HG03175 (cell line): Measurements from ENCODE around the gene PDIA6.
"Not testable (repeated sequence)": the region's sequence is repeated elsewhere in the genome, so short reads cannot be mapped to it uniquely, and the experiment has no call there.

Experiments
- ATAC-seq: cut with Tn5 transposase; IDR thresholded peaks from one replicate; pipeline ENCODE4 v1.9.1; 2021; ENCODE audit warnings: mild to moderate bottlenecking, moderate library complexity; ENCODE audit not compliant: unreplicated experiment

Gene PDIA6

DNA sequence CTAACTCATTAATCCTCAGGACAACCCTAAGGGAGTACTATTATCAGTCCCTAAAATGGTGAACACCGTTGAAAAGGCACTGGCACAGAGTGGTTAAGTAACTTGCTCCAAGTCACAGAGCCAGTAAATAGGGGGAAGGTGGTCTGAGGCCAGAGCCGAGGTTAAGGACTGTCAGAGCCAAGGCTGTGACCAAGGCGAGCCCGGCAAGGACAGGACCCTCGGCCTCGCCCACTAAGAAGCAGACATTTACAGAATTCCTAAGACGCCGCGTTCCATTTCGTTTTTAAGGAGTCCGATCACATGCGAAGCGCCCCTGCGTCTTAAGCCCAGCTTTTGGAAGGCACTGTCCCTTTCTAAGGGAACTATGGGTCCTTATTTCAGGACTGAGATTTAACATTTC, 1.1 kb downstream of the PDIA6 start:
- ATAC-seq, result no peak

DNA sequence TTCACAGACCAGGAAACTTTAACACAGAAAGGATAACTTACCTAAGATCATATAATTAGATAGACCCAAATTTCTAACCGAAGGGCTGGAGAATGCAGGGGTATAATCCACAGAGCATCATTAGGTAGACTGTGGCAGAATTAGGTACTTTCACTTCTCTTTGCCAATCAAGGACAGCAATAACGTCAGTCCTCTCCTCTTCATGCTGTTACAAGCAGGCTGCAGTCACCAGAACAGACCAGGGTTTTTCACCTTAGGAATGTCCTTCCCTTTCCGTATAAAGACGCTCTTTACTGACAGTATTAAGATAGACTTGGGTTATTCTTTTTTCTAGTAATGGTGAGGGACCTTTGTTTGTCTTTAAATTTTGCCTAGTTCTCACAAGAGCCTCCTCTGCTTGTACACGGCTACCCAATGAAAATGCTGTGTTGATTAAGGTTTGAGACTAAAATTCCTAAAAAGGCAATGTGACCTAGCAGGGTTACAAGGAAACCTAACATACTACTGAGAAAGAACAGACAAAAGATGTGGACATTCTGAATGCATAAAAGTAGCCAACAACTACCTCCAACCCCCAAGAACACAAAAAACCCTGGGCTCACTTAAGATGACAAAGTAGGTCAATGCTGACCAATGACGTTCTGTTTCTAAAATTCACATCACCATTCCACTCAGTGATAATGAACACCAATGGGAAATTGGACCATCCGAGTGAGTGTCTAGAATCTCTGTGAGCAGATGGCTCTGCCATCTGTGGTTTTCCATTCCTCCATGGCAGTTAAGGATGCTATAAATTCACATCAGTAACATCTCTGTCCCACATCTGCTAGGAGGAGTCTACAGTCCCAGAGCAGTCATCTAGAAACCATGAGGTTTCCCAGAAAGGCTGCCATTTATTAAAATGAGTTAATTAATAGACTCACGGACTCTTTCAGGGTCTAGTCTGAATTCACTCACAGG, 2.1 kb downstream of the PDIA6 start:
- peak; percentile 32 for ATAC-seq

DNA sequence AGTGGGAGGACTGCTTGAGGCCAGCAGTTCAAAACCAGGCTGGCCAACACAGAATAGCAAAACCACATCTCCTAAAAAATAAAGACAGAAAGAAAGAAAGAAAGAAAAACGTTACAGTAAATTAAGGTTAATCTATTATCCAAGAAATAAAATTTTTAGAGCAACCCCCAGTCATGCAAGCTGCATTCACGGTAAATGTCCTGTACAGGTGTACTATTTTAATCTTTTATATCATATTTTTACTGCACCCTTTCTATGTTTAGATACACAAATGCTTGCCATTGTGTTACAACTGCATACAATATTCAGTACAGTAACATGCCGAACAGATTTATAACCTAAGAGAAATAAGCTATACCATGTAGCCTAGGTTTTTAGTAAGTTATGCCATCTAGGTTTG, 6.0 kb downstream of the PDIA6 start:
- ATAC-seq, result no peak

DNA sequence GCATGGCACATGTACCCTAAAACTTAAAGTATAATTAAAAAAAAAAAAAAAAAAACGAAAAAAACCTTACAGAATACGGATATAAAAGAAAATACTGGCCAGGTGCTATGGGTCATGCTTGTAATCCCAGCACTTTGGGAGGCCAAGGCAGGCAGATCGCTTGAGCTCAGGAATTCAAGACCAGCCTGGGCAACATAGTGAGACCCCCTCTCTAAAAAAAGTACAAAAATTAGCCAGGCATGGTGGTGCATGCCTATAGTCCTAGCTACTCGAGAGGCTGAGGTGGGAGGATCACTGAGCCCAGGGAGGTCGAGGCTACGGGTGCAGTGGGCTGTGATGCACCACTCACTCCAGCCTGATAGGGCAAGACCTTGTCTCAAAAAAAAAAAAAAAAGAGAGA, 6.6 kb downstream of the PDIA6 start:
- not testable (repeated sequence) for ATAC-seq

GRCh38 chr2:10802657-10803056, 9.9 kb downstream of the PDIA6 start:
- no peak for ATAC-seq

- ATAC-seq, result no peak
These were observed 12.4 kb downstream of the PDIA6 start for GRCh38 chr2:10800163-10800562.

- ATAC-seq, result no peak
These were observed 13.8 kb downstream of the PDIA6 start for GRCh38 chr2:10798783-10799182.

DNA sequence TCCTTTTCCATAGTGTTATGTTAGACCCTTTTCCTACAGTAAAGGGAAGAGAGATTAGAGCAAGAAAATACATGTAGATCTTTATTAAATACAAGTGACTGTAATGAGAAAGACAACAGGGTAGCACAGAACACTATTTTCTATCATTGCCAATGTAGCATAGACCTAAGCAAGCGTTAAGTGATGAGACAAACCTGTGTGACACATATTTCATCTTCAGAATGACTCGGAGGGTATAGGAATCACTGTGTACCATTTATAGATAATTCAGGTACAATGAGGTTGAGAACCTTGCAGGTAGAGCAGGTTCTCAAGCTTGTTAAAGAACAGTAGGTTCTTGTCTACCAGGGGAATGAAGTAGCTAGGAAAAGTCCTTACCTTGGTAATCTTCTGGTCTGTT, 15.9 kb downstream of the PDIA6 start:
- ATAC-seq, result no peak

DNA sequence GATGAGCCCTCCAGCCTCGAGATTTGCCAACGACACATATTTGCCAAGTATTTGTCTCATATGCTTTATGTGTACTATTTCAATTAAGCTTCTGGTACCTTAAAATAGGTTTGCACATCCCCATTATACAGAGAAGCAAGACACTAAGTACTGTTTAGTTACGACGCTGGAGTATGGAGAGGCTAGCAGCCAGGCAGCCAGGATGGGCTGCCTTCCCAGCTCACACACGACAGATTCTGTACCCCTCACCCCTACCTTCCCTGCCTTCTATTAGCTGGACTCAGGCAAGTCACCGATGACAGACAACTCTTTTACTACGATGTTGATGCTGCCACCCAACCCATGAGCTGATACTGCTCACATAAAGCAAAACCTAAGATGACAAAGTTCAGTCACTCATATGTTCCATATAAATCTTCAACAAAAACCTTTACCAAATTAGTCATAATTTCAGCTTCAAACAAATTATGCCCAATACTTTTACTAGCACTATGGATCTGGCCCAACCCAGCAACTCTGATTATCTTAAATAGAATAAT, 17.0 kb downstream of the PDIA6 start:
- ATAC-seq, result no peak

GRCh38 chr2:10794876-10795275, 17.7 kb downstream of the PDIA6 start:
- ATAC-seq, result no peak

DNA sequence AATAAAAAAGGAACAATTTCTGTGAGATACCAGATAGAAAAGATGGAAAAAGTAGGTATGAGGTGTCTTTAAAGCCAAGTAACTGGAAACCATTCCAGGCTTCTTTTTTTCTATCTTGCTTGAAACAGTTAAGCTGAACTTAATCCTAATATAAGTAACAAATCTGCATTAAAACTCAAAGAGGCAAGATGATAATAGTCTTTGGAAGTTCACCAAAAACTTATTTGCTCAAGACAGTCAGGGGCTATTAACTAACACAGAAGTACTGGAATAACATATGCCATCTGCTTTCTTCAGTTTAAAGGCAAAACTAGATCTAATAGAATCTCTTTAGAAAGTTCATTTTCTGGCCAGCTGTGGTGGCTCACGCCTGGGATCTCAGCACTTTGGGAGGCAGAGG, 18.8 kb downstream of the PDIA6 start:
- no peak for ATAC-seq

DNA sequence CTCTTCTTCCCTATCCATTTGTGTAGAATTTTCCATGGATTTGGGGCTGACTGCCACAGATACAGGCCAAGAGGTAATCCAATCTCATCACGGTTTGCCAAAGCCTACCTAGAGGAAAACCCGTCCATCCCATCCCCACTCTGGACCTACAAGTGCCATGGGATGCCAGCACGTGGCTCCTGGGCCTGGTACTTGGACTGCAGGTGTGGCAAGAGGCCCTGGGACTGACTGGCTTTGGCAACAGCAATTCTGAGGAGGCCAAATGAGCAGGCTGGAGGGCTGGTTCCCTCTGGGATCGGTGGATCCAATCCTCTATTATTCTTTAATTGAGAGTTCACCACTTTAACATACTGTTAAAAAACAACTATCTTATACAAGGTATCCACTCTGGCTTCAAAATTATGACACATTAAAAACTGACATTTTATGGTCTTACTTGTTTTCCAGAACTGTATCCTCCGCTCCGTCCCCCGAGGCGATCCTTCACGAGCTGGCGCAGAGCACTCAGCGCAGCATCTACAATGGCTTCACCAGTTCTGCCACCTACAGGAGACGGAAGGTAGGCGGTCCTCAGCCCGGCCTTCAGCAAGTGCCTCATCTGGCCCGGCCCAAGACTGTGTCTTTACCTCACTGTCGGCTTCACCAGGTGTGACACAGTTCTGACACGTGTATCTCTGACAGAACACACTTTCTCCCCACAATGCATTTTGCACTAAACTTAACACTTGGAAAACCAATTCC, 19.8 kb downstream of the PDIA6 start:
- no peak for ATAC-seq

GRCh38 chr2:10792001-10792634, 20.5 kb downstream of the PDIA6 start:
- no peak for ATAC-seq

DNA sequence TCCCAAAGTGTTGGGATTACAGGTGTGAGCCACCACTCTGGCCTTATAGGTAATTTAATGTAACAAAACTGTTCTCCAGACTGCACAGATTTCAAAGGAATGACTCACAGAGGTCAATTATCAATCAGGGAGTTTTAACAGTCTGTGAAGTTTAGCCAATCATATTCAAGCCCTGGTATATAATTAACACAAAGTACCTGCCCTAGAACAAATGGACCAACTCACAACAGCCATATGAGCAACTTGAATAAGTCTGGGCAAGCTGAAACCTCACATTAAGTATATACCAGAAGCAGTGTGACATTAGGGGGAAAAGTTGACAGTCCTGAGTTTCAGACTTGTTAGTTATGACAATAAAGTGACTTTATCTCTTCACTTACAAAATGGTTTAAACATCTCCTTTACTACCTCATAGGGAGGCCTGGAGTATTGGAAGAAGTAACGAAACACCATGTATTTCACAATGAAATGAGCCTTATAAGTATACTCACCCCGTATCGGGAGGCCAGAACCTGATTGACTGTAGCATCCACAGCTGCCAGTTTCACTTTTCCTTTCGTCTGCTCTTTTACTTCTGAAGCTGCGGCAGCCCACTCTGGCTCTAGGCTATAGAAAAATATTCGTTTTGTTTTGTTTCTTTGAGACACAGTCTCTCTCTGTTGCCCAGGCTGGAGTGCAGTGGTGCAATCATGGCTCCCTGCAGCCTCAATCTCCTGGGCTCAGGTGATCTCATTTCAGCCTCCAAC, 22.2 kb downstream of the PDIA6 start:
- peak; percentile 89 for ATAC-seq

GRCh38 chr2:10788855-10789254, 23.7 kb downstream of the PDIA6 start:
- no peak for ATAC-seq

DNA sequence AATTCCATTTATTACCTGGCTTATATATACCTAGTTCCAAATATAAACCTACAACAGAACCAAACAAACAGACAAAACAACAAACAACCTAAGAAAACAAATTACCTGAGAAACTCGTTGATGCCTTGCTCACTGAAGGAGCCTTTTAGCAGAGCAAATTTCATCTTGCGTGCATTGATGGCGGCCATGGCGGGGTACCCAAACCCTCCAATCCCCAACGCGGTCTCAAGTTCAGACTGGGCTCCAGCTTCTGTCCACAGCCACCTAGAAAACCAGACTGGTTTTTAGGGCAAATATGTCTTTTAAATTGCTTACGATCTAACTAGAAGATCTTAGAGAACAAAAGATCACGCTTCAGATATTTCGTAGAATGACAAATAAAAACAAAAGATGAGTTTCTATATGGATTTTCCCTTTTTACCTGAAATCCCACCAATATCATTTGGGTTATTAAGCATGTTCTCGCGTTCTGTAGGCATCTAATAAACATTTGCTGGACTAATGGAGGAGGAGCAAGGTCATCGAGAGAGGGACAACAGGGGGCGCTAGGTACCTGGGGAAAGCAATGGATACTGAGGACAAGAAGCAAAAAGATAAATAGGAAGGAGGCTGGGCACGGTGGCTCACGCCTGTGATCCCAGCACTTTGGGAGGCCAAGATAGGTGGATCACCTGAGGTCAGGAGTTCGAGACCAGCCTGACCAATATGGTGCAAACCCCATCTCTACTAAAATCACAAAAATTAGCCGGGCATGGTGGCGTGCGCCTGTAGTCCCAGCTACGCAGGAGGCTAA, 25.2 kb downstream of the PDIA6 start:
- no peak for ATAC-seq

DNA sequence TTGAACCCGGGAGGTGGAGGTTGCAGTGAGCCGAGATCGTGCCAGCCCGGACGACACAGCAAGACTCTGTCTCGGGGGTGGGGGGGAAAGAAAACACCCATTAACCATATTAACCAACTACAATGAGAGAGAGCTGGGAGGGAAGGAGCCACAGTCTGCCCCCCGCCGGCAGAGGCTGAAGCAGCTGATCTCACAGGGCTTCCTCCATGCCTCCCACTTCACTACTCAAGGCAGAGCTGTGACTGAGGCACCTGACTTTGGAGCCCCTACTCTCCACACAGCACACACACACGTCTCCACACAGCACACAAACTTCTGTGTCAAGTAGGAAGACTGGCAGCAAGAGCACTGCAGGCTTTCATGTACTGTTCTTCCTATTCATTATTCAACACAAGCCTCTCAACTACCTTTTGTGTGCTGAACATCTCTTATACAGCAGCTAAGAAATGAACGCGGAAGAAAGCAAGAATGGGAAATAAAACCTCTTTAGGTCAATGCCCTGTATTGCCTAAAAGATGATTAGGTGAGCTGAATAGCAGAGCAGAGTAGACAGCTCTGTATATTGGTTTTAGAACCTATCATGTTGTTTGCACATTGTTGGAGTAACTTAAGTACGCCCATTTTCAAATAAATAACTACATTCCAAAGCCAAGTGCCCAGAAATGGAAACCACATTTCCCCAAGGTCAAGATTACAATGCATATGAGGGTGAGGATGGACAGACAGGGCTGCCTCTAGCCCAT, 26.2 kb downstream of the PDIA6 start:
- ATAC-seq, result no peak

- no peak for ATAC-seq
These were observed 27.3 kb downstream of the PDIA6 start for GRCh38 chr2:10785260-10785659.

DNA sequence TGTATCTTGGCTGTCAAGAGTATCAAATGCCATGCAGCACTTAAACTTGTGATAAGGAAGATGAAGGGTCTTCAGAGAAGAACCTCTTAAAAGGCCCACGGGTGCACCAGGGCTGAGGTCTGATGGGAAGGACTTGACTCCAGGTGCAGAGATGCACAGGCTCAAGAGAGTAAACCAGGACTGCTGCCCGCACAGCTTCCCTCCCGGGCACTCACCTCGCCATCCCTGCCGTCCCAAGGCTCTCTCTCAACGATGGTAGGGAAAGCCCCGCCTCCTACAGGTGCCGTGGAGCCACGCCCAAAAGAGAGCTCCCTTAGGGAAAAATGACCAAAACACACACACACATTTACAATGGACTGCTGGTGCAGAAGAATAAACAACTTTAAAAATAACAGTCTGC, 27.9 kb downstream of the PDIA6 start:
- no peak for ATAC-seq
